Stomach (tissue), 9 donors: ENCODE data around the gene PVALEF. TPM values are rescaled to one million over a fixed set of nuclear protein-coding genes. Genes with fewer than 3 reads are reported as not detected.

Experiments
- DNase-seq, 2 donors: peaks; one replicate each; pipeline versions ENCODE4 v3.0.0 to v3.0.0-alpha.2; 2013 to 2019
- H3K27ac ChIP-seq, 5 donors: fragments of 200-600 bp in 4 of 5; sonication (generic) in 4 of 5; one replicate each; pipeline ENCODE4 v1.5.1; 2013 to 2019; ENCODE audit warnings: mild to moderate bottlenecking in 1 of 5, moderate library complexity in 1 of 5
- H3K27me3 ChIP-seq, 3 donors: fragments of 200-600 bp; sonication (generic); one replicate each; pipeline ENCODE4 v1.5.1; 2017 to 2019; ENCODE audit warnings: mixed run types in 1 of 3
- H3K36me3 ChIP-seq, 4 donors: fragments of 200-600 bp; sonication (generic); 1 replicate in 3 of 4; 2 replicates in 1 of 4; pipeline ENCODE4 v1.5.1; 2016 to 2019
- H3K4me1 ChIP-seq, 4 donors: fragments of 200-600 bp; sonication (generic); one replicate each; pipeline ENCODE4 v1.5.1; 2016 to 2019
- H3K4me3 ChIP-seq, 4 donors: fragments of 200-600 bp; sonication (generic) in 3 of 4; one replicate each; pipeline ENCODE4 v1.5.1; 2016 to 2019; ENCODE audit warnings: mild to moderate bottlenecking in 1 of 4
- H3K9me3 ChIP-seq, 4 donors: fragments of 200-600 bp; sonication (generic); one replicate each; pipeline ENCODE4 v1.5.1; 2016 to 2019
- EP300 ChIP-seq: sonication (generic); formaldehyde crosslinking; IDR thresholded peaks from one replicate; pipeline ENCODE4 v1.6.1; 2017; ENCODE audit warnings: antibody characterized with exemption
- POLR2A ChIP-seq, 4 donors: fragments of 450-650 bp; IDR thresholded peaks; one replicate each; pipeline ENCODE4 v1.6.1; 2016; ENCODE audit warnings: antibody characterized with exemption in 4 of 4, control low read depth in 2 of 4, mild to moderate bottlenecking in 1 of 4, moderate library complexity in 1 of 4
- POLR2AphosphoS5 ChIP-seq, 3 donors: sonication (generic); formaldehyde crosslinking; IDR thresholded peaks; one replicate each; pipeline ENCODE4 v1.6.1; 2016; ENCODE audit warnings: antibody characterized with exemption in 3 of 3
- WGBS, 5 donors: extraction: QIAGEN DNeasy Blood & Tissue Kit in 3 of 5; methylation state at CpG; one replicate each; pipeline versions ENCODE4 v1.1.5 to v1.1.7; 2013 to 2018; 5-methylcytosine and 5-hydroxymethylcytosine counted together
- intact Hi-C: fragments of 100-400 bp; cut with DNase I; formaldehyde crosslinking; loops from one replicate; pipeline ENCODE4 v1.15.1; 2023; ENCODE audit warnings: low total_unique reads
- polyA plus RNA-seq, 3 donors: library from polyadenylated mRNA; stranded (reverse); fragments of 200-250 nt; gene quantifications; one replicate each; pipeline ENCODE4 v1.2.3, GENCODE V29; 2013
- total RNA-seq, 5 donors: library from RNA; depleted of rRNA; stranded (reverse); fragments of >200 nt; gene quantifications; one replicate each; pipeline versions ENCODE4 v1.1.0 to v1.2.3, GENCODE V29; 2014 to 2016
- TF ChIP-seq, protein P1 (sequence below), 7 experiments: fragments of 450-650 bp in 4 of 7; fragments of 200-600 bp in 3 of 7; sonication (generic) in 3 of 7; IDR thresholded peaks; one replicate each; pipeline ENCODE4 v1.5.1; 2016 to 2019; ENCODE audit warnings: antibody characterized with exemption in 7 of 7, control low read depth in 2 of 7, mild to moderate bottlenecking in 1 of 7
- donor health status: healthy with polysubstance abuse.
- donor health status: Bipolar disorder and iron deficiency.
- donor health status: healthy.

PVALEF gene
- total and polyA plus RNA-seq, 8 donors, result not detected

DNA sequence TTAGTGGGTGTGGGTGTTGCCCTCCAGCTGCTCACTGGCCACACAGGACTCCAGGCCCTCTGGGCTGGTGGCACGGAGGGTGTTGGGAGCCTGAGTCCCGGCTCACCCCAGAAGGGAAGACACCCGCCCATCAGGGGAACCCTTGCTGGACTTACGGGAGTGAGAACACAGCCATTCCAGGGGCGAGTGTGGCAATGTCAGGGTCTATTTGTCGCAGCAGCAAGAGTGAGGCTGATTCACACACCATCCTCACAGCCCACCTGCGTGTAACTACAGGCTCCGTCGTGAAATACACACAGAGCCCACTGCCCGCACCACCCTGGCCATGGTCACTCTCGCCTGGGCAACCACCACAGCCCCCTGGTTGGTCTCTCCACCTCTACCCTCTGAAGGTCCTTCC lies 18.5 kb downstream of the PVALEF start:
- H3K27ac ChIP-seq, result no peak overlapping the region

DNA sequence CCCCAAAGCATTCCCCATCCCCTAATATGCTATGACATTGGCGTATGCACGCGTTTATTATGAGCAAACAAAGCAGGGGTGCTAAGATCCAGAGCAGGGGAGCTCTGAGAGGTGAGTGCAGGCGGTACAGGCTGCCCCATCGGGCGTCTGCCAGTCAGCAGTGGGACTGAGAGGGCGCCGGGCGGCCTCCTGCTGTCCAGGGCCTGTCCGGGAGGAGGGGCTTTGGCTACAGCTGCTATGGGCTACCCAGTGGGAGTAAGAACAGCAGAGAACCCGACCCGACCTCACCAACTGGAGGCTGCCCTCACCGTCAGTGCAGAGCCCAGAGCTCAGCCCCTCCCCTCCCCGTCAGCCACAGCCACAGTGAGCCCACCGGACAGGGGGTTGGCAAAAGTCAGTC lies 19.2 kb downstream of the PVALEF start:
- 17 to 29% (median 23%) methylated on average over 15 of the region's 15 CpGs for WGBS, 5 donors
- Histone ChIP-seq H3K36me3 (peaks cover 0 to 13% (median 8%) of the 10 kb centered on the region in 4 donors), H3K27me3 (peaks cover 0 to 48% (median 0%) of the 10 kb centered on the region in 3 donors), H3K9me3 (no peaks in the 10 kb centered on the region), H3K4me3 (no peak overlapping the region), H3K27ac (no peak overlapping the region), H3K4me1 (no peaks in the 10 kb centered on the region)
- no peak for TF ChIP-seq EP300
- TF ChIP-seq, protein P1, sequence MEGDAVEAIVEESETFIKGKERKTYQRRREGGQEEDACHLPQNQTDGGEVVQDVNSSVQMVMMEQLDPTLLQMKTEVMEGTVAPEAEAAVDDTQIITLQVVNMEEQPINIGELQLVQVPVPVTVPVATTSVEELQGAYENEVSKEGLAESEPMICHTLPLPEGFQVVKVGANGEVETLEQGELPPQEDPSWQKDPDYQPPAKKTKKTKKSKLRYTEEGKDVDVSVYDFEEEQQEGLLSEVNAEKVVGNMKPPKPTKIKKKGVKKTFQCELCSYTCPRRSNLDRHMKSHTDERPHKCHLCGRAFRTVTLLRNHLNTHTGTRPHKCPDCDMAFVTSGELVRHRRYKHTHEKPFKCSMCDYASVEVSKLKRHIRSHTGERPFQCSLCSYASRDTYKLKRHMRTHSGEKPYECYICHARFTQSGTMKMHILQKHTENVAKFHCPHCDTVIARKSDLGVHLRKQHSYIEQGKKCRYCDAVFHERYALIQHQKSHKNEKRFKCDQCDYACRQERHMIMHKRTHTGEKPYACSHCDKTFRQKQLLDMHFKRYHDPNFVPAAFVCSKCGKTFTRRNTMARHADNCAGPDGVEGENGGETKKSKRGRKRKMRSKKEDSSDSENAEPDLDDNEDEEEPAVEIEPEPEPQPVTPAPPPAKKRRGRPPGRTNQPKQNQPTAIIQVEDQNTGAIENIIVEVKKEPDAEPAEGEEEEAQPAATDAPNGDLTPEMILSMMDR (IDR thresholded peaks at IDR 0.05), result no peak
- intact Hi-C loops, result no loop called here
- no peak for DNase-seq

More for the DNA sequence above, 18.5 kb downstream of the PVALEF start:
- peaks cover 0 to 52% (median 0%) of the 10 kb centered on the region in 3 donors for H3K27me3 ChIP-seq
- H3K36me3 ChIP-seq, result peaks cover 0 to 6% (median 2%) of the 10 kb centered on the region in 4 donors
- no peaks in the 10 kb centered on the region for H3K9me3 ChIP-seq
- intact Hi-C loops, result no loop called here
- H3K4me1 ChIP-seq, result no peaks in the 10 kb centered on the region
- 91 to 98% (median 96%) methylated on average over 10 to 11 of the region's 11 CpGs for WGBS, 5 donors
- TF ChIP-seq POLR2A (IDR thresholded peaks at IDR 0.05) (no peak), POLR2AphosphoS5 (IDR thresholded peaks at IDR 0.05) (no peak), EP300 (no peak)
- TF ChIP-seq, protein P1 (IDR thresholded peaks at IDR 0.05), result no peak
- no peak overlapping the region for H3K4me3 ChIP-seq
- DNase-seq, result no peak

DNA sequence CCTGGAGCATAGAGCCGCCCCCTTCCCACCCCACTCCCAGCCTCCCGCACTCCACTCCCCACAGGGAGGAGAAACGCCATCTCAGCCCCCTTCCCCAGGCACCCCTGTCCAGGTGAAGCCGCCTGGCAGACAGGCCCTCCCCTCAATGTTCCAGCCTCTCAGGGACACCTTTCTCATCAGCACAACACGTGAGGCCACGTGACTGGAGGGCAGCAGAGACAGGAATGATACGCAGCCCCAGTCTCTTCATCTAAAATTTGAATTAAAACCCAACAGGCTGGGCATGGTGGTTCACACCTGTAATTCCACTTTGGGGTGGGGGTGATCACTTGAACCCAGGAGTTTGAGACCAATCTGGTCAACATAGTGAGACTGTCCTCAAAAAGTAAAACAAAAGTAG lies 20.9 kb downstream of the PVALEF start:
- Histone ChIP-seq H3K4me1 (no peaks in the 10 kb centered on the region), H3K36me3 (peaks cover 0 to 28% (median 24%) of the 10 kb centered on the region in 4 donors), H3K9me3 (no peaks in the 10 kb centered on the region), H3K27me3 (peaks cover 0 to 35% (median 0%) of the 10 kb centered on the region in 3 donors), H3K4me3 (no peak overlapping the region), H3K27ac (no peak overlapping the region)
- intact Hi-C loops, result no loop called here
- no peak for DNase-seq
- WGBS, 5 donors, result 70 to 87% (median 81%) methylated on average over 6 to 7 of the region's 7 CpGs
- TF ChIP-seq POLR2A (IDR thresholded peaks at IDR 0.05), result no peak
- TF ChIP-seq, protein P1 (IDR thresholded peaks at IDR 0.05), result no peak
- TF ChIP-seq EP300, result no peak
- TF ChIP-seq POLR2AphosphoS5 (IDR thresholded peaks at IDR 0.05), result no peak

DNA sequence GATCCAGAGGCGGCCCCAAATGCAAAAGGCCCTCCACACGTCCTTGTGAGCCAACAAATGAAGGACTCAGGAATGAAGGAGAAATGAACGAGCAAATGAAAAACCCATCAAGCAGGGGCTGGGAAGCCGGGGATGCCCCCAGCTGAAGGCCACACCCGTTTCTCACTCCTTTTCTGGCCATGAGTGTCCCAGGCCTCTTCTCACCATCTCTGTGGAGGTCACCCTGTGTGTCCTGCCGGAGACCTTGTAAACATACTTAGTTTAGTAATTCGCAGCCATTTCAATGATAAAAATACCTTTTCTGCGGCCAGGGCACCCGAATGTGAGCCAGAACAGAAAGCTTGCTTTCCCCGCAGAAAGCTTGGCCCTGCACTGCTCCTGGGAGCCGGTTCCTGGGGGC lies 21.8 kb downstream of the PVALEF start:
- 86 to 93% (median 92%) methylated on average over 11 of the region's 11 CpGs for WGBS, 5 donors
- intact Hi-C loops, result no loop called here
- Histone ChIP-seq H3K27ac (no peak overlapping the region), H3K4me3 (no peak overlapping the region), H3K36me3 (peaks cover 0 to 37% (median 30%) of the 10 kb centered on the region in 4 donors), H3K9me3 (no peaks in the 10 kb centered on the region), H3K27me3 (peaks cover 0 to 26% (median 0%) of the 10 kb centered on the region in 3 donors), H3K4me1 (no peaks in the 10 kb centered on the region)
- TF ChIP-seq, protein P1 (IDR thresholded peaks at IDR 0.05), result no peak
- TF ChIP-seq POLR2AphosphoS5 (IDR thresholded peaks at IDR 0.05), result no peak
- no peak for TF ChIP-seq EP300
- TF ChIP-seq POLR2A (IDR thresholded peaks at IDR 0.05), result no peak
- DNase-seq, result no peak
